ENCODE data around the gene TIMM29. TPM values are rescaled to one million over a fixed set of nuclear protein-coding genes. Genes with fewer than 3 reads are reported as not detected.
A peak's percentile ranks its signal among the peaks of the same experiment; 100 is the strongest.

TIMM29 gene
- total and polyA plus RNA-seq, 5 donors from 2014 or later = 21.8 to 38.3 (median 31.7) TPM

GRCh38 chr19:10968527-10969135 lies 40.0 kb downstream of the TIMM29 start:
- peaks cover 14% of the 10 kb centered on the region for H3K4me1 ChIP-seq (ENCODE audit: control insufficient read depth, insufficient read depth, low read length, poor library complexity, severe bottlenecking)
- H3K4me3 ChIP-seq (ENCODE audit: low read depth, low read length) = no peak overlapping the region
- no peak for ATAC-seq (ENCODE audit: low read depth in 2 of 2)
- Mint-ChIP-seq H3K4me3 (peak overlapping the region in 1 of 4 donors; percentile 54), H3K4me1 (peaks cover 15 to 59% (median 37%) of the 10 kb centered on the region in 4 donors), H3K27me3 (no peaks in the 10 kb centered on the region), H3K36me3 (peaks cover 15% of the 10 kb centered on the region), H3K27ac (peak overlapping the region; percentile 17 to 59 (median 32)), H3K9me3 (no peaks in the 10 kb centered on the region)
- H3K36me3 ChIP-seq (ENCODE audit: control insufficient read depth, insufficient read depth, low read length) = no peaks in the 10 kb centered on the region
- H3K9me3 ChIP-seq (ENCODE audit: control insufficient read depth in 2 of 2, low read length in 2 of 2) = no peaks in the 10 kb centered on the region
- no peak for DNase-seq
- H3K27me3 ChIP-seq (ENCODE audit: control insufficient read depth, insufficient read depth, low read length) = no peaks in the 10 kb centered on the region
- H3K27ac ChIP-seq (ENCODE audit: insufficient read depth, low read length, poor library complexity, severe bottlenecking) = no peak overlapping the region

- Histone ChIP-seq H3K4me1 (ENCODE audit: control insufficient read depth, insufficient read depth, low read length, poor library complexity, severe bottlenecking) (peaks cover 11% of the 10 kb centered on the region), H3K36me3 (ENCODE audit: control insufficient read depth, insufficient read depth, low read length) (no peaks in the 10 kb centered on the region), H3K27me3 (ENCODE audit: control insufficient read depth, insufficient read depth, low read length) (no peaks in the 10 kb centered on the region), H3K9me3 (ENCODE audit: control insufficient read depth in 2 of 2, low read length in 2 of 2) (no peaks in the 10 kb centered on the region), H3K27ac (ENCODE audit: insufficient read depth, low read length, poor library complexity, severe bottlenecking) (no peak overlapping the region), H3K4me3 (ENCODE audit: low read depth, low read length) (no peak overlapping the region)
- H3K9me3 Mint-ChIP-seq = no peaks in the 10 kb centered on the region
- peak overlapping the region in 1 of 3 donors; percentile 52 for H3K27ac Mint-ChIP-seq
- DNase-seq (no peak), ATAC-seq (ENCODE audit: low read depth in 2 of 2) (no peak)
- H3K4me1 Mint-ChIP-seq = peaks cover 12 to 56% (median 29%) of the 10 kb centered on the region in 4 donors
- peaks cover 9% of the 10 kb centered on the region for H3K36me3 Mint-ChIP-seq
- H3K27me3 Mint-ChIP-seq = no peaks in the 10 kb centered on the region
- H3K4me3 Mint-ChIP-seq = no peak overlapping the region
Measured at GRCh38 chr19:10971107-10971726, 42.6 kb downstream of the TIMM29 start.

GRCh38 chr19:10975374-10976130 lies 46.9 kb downstream of the TIMM29 start:
- Histone ChIP-seq H3K27me3 (ENCODE audit: control insufficient read depth, insufficient read depth, low read length) (no peaks in the 10 kb centered on the region), H3K27ac (ENCODE audit: insufficient read depth, low read length, poor library complexity, severe bottlenecking) (no peak overlapping the region), H3K9me3 (ENCODE audit: control insufficient read depth in 2 of 2, low read length in 2 of 2) (no peaks in the 10 kb centered on the region), H3K4me1 (ENCODE audit: control insufficient read depth, insufficient read depth, low read length, poor library complexity, severe bottlenecking) (peaks cover 6% of the 10 kb centered on the region), H3K4me3 (ENCODE audit: low read depth, low read length) (no peak overlapping the region), H3K36me3 (ENCODE audit: control insufficient read depth, insufficient read depth, low read length) (no peaks in the 10 kb centered on the region)
- Mint-ChIP-seq H3K27ac (no peak overlapping the region), H3K9me3 (no peaks in the 10 kb centered on the region), H3K4me1 (peaks cover 16 to 53% (median 20%) of the 10 kb centered on the region in 4 donors), H3K4me3 (no peak overlapping the region), H3K27me3 (no peaks in the 10 kb centered on the region), H3K36me3 (no peaks in the 10 kb centered on the region)
- DNase-seq (no peak), ATAC-seq (ENCODE audit: low read depth in 2 of 2) (no peak)

DNA sequence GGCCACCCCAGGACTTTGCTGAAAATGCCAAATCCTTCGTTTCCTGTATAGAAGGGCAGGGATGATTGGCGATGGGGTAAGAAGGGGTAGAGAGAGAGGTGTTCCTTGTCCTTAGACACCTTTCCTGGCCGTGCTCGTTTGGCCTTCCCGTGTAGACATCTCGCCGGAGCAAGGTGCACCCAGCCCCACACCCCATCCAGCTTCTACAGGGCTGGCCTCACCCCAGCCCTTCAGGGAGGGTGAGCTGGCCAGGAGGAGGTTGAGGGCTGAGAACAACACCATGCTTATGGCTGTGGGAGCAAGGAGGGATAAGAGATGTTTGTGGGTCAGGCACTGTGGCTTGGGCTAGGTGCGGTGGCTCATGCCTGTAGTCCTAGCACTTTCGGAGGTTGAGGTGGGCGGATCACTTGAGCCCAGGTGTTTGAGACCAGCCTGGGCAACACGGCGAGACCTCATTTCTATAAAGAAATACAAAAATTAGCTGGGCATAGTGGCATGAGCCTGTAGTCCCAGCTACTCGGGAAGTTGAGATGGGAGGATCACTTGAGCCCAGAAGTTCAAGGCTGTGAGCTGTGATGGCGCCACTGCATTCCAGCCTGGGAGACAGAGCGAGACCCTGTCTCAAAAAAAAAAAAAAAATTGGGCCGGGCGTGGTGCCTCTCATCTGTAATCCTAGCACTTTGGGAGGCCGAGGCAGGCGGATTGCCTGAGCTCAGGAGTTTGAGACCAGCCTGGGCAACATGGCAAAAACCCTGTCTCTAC lies 47.7 kb downstream of the TIMM29 start:
- no peak overlapping the region for H3K27ac Mint-ChIP-seq

DNA sequence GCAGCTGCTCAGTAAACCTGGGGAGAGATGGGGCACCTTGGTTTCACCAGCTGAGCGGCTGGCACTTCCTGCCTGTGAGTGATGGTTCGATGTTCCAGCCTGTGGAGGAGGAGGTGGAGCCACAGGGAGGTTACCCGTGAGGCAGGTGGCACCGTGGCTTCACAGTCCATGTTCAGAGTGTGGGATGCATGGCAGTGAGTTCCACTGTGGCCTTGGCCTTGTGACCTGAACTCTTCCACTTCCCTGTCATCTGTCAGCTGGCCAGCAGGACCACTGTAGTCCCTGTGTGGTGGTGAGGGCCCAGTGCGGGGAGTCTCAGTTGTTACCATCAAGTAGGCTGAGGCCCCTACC lies 49.1 kb downstream of the TIMM29 start:
- no peak overlapping the region for H3K4me3 Mint-ChIP-seq
- H3K36me3 Mint-ChIP-seq = no peaks in the 10 kb centered on the region
- no peaks in the 10 kb centered on the region for H3K27me3 Mint-ChIP-seq
- Histone ChIP-seq H3K36me3 (ENCODE audit: control insufficient read depth, insufficient read depth, low read length) (peaks cover 4% of the 10 kb centered on the region), H3K27ac (ENCODE audit: insufficient read depth, low read length, poor library complexity, severe bottlenecking) (no peak overlapping the region), H3K9me3 (ENCODE audit: control insufficient read depth in 2 of 2, low read length in 2 of 2) (no peaks in the 10 kb centered on the region), H3K4me3 (ENCODE audit: low read depth, low read length) (no peak overlapping the region), H3K4me1 (ENCODE audit: control insufficient read depth, insufficient read depth, low read length, poor library complexity, severe bottlenecking) (peaks cover 6% of the 10 kb centered on the region), H3K27me3 (ENCODE audit: control insufficient read depth, insufficient read depth, low read length) (no peaks in the 10 kb centered on the region)
- ATAC-seq (ENCODE audit: low read depth in 2 of 2) = no peak
- no peaks in the 10 kb centered on the region for H3K9me3 Mint-ChIP-seq
- peaks cover 11 to 48% (median 18%) of the 10 kb centered on the region in 4 donors for H3K4me1 Mint-ChIP-seq
- DNase-seq = peak in 1 of 3 donors; percentile 36
- H3K27ac Mint-ChIP-seq = peak overlapping the region in 2 of 3 donors; percentile 45 to 65

More for the DNA sequence above, 47.7 kb downstream of the TIMM29 start:
- Mint-ChIP-seq H3K27me3 (no peaks in the 10 kb centered on the region), H3K4me1 (peaks cover 12 to 47% (median 18%) of the 10 kb centered on the region in 4 donors), H3K4me3 (peak overlapping the region in 1 of 4 donors; percentile 16), H3K36me3 (no peaks in the 10 kb centered on the region), H3K9me3 (no peaks in the 10 kb centered on the region)
- DNase-seq (no peak), ATAC-seq (ENCODE audit: low read depth in 2 of 2) (no peak)
- peaks cover 6% of the 10 kb centered on the region for H3K4me1 ChIP-seq (ENCODE audit: control insufficient read depth, insufficient read depth, low read length, poor library complexity, severe bottlenecking)
- no peaks in the 10 kb centered on the region for H3K27me3 ChIP-seq (ENCODE audit: control insufficient read depth, insufficient read depth, low read length)
- no peaks in the 10 kb centered on the region for H3K9me3 ChIP-seq (ENCODE audit: control insufficient read depth in 2 of 2, low read length in 2 of 2)
- peaks cover 4% of the 10 kb centered on the region for H3K36me3 ChIP-seq (ENCODE audit: control insufficient read depth, insufficient read depth, low read length)
- H3K27ac ChIP-seq (ENCODE audit: insufficient read depth, low read length, poor library complexity, severe bottlenecking) = no peak overlapping the region
- no peak overlapping the region for H3K4me3 ChIP-seq (ENCODE audit: low read depth, low read length)

Other genes starting within 250 kb of the TIMM29 start
- 37.2 TPM for gene QTRT1, start 227.4 kb upstream of the TIMM29 start, total RNA-seq
- 10 to 100 TPM; 30.6 to 43.7 (median 36.9) TPM for gene QTRT1, start 227.4 kb upstream of the TIMM29 start, polyA plus RNA-seq
- 269 TPM for gene DNM2, start 210.7 kb upstream of the TIMM29 start, total RNA-seq
- 10 to 100 TPM; 61.8 to 63.6 (median 62.8) TPM for gene DNM2, start 210.7 kb upstream of the TIMM29 start, polyA plus RNA-seq
- gene TMED1, start 92.6 kb upstream of the TIMM29 start, total RNA-seq = 10.2 TPM
- 10 to 100 TPM; 24.8 to 30.3 (median 27.5) TPM for gene TMED1, start 92.6 kb upstream of the TIMM29 start, polyA plus RNA-seq
- 0.49 TPM for gene C19orf38, start 80.4 kb upstream of the TIMM29 start, total RNA-seq
- 1 to 10 TPM in 1 of 4 donors, under 1 TPM in 2, not detected in 1; 0.40 to 1.1 (median 0.67) TPM for gene C19orf38, start 80.4 kb upstream of the TIMM29 start, polyA plus RNA-seq
- gene CARM1, start 57.3 kb upstream of the TIMM29 start, total RNA-seq = 26.0 TPM
- gene CARM1, start 57.3 kb upstream of the TIMM29 start, polyA plus RNA-seq = under 1 TPM; 0.39 to 0.94 (median 0.53) TPM
- gene YIPF2, start 172 bp upstream of the TIMM29 start, total RNA-seq = 22.0 TPM
- gene YIPF2, start 172 bp upstream of the TIMM29 start, polyA plus RNA-seq = 10 to 100 TPM; 10.7 to 13.1 (median 12.6) TPM
- 79.5 TPM for gene SMARCA4, start 32.2 kb downstream of the TIMM29 start, total RNA-seq
- 1 to 10 TPM; 6.3 to 8.7 (median 7.2) TPM for gene SMARCA4, start 32.2 kb downstream of the TIMM29 start, polyA plus RNA-seq
- gene LDLR, start 160.7 kb downstream of the TIMM29 start, total RNA-seq = 108 TPM
- gene LDLR, start 160.7 kb downstream of the TIMM29 start, polyA plus RNA-seq = 10 to 100 TPM in 2 of 4 donors, 1 to 10 TPM in 2; 5.1 to 12.7 (median 10.2) TPM
- gene SPC24, start 227.0 kb downstream of the TIMM29 start, total RNA-seq = 3.2 TPM
- 1 to 10 TPM in 2 of 4 donors, under 1 TPM in 2; 0.41 to 3.1 (median 0.99) TPM for gene SPC24, start 227.0 kb downstream of the TIMM29 start, polyA plus RNA-seq

Measured in CD4-positive, CD25-positive, alpha-beta regulatory T cell (primary cell).